ENCODE measurements around the gene HNF1B. TPM values are rescaled to one million over a fixed set of nuclear protein-coding genes. Genes with fewer than 3 reads are reported as not detected.

HNF1B gene
- total RNA-seq, 1 donor from 2014 or later = not detected

DNA sequence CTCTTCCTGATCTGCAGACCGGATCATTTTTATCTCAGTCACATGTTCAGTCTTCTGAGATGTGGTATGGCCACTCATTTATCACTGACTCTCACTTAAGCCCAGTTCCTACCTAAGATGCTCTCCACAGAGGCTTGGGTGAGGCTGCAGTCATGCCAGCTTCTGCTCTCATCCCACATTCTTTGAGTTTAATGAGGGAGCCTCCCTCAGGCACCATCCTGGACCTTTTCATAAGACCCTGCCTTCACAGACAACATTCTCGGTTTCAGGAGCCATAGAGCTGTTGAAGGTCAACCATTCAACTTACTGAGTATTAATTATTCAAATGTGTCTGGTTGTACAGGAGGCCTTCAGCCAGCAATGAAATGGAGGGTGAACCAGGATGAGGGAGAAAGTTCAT is 23.6 kb upstream of the HNF1B start:
- no peaks in the 10 kb centered on the region for H3K9me3 Mint-ChIP-seq
- H3K4me3 Mint-ChIP-seq = no peak overlapping the region
- no peaks in the 10 kb centered on the region for H3K4me1 Mint-ChIP-seq
- TF ChIP-seq, protein P1, sequence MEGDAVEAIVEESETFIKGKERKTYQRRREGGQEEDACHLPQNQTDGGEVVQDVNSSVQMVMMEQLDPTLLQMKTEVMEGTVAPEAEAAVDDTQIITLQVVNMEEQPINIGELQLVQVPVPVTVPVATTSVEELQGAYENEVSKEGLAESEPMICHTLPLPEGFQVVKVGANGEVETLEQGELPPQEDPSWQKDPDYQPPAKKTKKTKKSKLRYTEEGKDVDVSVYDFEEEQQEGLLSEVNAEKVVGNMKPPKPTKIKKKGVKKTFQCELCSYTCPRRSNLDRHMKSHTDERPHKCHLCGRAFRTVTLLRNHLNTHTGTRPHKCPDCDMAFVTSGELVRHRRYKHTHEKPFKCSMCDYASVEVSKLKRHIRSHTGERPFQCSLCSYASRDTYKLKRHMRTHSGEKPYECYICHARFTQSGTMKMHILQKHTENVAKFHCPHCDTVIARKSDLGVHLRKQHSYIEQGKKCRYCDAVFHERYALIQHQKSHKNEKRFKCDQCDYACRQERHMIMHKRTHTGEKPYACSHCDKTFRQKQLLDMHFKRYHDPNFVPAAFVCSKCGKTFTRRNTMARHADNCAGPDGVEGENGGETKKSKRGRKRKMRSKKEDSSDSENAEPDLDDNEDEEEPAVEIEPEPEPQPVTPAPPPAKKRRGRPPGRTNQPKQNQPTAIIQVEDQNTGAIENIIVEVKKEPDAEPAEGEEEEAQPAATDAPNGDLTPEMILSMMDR (conservative IDR thresholded peaks at IDR 0.05) = no peak
- DNase-seq (ENCODE audit: low read depth, low spot score) = no peak
- H3K27me3 Mint-ChIP-seq (ENCODE audit: low read depth) = peaks cover 21% of the 10 kb centered on the region
- no peaks in the 10 kb centered on the region for H3K36me3 Mint-ChIP-seq (ENCODE audit: low read depth)
- no peak overlapping the region for H3K27ac Mint-ChIP-seq (ENCODE audit: unreplicated experiment)

DNA sequence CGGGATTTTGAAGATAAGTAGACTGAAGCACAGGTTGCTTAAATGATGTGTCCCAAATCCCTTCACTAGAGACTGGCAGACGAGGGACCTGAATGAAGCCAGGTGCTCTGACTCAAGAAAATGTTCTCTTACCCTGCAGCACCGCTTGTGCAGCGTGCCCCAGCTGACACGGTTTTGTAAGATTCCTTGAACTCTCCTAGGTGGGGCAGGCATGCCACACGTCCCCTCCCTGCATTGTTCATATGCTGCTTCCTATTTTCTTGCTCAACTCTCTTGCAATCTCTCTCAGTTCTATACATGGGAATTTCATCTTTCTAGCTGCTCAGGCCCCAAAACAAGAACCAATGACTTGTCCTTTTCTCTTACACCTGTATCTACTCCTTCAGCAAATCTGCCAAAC is 22.1 kb upstream of the HNF1B start:
- Mint-ChIP-seq H3K36me3 (ENCODE audit: low read depth) (no peaks in the 10 kb centered on the region), H3K27ac (ENCODE audit: unreplicated experiment) (no peak overlapping the region), H3K4me3 (no peak overlapping the region), H3K4me1 (no peaks in the 10 kb centered on the region), H3K27me3 (ENCODE audit: low read depth) (peaks cover 30% of the 10 kb centered on the region), H3K9me3 (no peaks in the 10 kb centered on the region)
- DNase-seq (ENCODE audit: low read depth, low spot score) = no peak
- TF ChIP-seq, protein P1 (conservative IDR thresholded peaks at IDR 0.05) = no peak

DNA sequence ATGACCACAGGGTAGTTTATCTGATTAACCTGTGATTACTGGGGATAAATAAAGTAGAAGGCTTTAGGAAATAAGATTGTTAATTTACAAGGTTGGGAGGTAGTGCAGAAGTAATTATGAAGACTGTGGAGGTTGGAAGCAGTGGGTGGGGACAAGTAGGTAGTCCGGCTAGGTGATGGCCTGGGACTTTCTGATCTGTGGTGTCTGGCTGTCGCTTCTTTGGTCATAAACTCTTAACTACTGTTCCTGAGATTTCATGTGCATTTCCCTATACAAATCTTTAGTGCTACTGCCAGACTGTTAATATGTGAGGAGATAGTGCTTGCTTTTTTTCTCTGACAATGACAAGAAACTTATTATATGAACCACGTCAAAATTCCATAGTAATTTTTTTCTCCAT is 19.5 kb upstream of the HNF1B start:
- no peaks in the 10 kb centered on the region for H3K4me1 Mint-ChIP-seq
- no peaks in the 10 kb centered on the region for H3K9me3 Mint-ChIP-seq
- no peak overlapping the region for H3K4me3 Mint-ChIP-seq
- H3K36me3 Mint-ChIP-seq (ENCODE audit: low read depth) = no peaks in the 10 kb centered on the region
- no peak for DNase-seq (ENCODE audit: low read depth, low spot score)
- no peak overlapping the region for H3K27ac Mint-ChIP-seq (ENCODE audit: unreplicated experiment)
- peaks cover 41% of the 10 kb centered on the region for H3K27me3 Mint-ChIP-seq (ENCODE audit: low read depth)
- TF ChIP-seq, protein P1 (conservative IDR thresholded peaks at IDR 0.05) = no peak

DNA sequence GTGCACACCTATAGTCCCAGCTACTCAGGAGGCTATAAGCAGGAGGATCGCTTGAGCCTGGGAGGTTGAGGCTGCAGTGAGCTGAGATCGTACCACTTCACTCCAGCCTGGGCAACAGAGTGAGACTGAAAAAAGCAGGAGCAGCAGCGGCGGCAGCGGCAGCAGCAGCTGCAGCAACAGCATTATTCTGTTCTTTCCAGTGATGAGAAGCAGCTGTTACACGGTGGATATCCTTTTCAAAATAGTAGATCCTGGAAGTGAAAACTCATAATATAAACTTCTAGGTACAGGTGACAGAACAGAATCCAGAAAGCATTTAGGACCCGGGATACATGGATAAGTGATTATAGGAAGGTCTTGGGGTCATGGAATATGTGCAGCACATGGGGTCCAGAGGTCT is 17.8 kb upstream of the HNF1B start:
- no peak for DNase-seq (ENCODE audit: low read depth, low spot score)
- no peaks in the 10 kb centered on the region for H3K9me3 Mint-ChIP-seq
- TF ChIP-seq, protein P1 (conservative IDR thresholded peaks at IDR 0.05) = no peak
- no peak overlapping the region for H3K4me3 Mint-ChIP-seq
- H3K27ac Mint-ChIP-seq (ENCODE audit: unreplicated experiment) = no peak overlapping the region
- peaks cover 47% of the 10 kb centered on the region for H3K27me3 Mint-ChIP-seq (ENCODE audit: low read depth)
- H3K36me3 Mint-ChIP-seq (ENCODE audit: low read depth) = no peaks in the 10 kb centered on the region
- no peaks in the 10 kb centered on the region for H3K4me1 Mint-ChIP-seq

DNA sequence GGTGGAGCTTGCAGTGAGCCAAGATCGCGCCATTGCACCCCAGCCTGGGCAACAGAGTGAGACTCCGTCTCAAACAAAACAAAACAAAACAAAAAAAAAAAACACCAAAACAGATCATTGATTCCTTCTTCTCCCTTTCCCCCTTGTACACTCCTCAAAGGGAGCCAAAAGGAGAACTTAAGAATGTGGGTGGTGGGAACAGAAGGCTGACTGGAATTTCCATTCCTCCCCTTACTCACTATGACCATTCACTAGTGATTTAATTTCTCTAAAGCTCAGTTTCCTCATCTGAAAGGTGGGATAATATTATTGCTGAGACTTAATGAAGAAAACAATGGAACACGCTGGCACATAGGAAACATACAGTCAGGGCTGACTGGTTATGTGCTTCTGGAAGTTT is 17.1 kb upstream of the HNF1B start:
- DNase-seq (ENCODE audit: low read depth, low spot score) = no peak
- Mint-ChIP-seq H3K27ac (ENCODE audit: unreplicated experiment) (no peak overlapping the region), H3K27me3 (ENCODE audit: low read depth) (peaks cover 42% of the 10 kb centered on the region), H3K4me3 (no peak overlapping the region), H3K36me3 (ENCODE audit: low read depth) (no peaks in the 10 kb centered on the region), H3K4me1 (no peaks in the 10 kb centered on the region), H3K9me3 (no peaks in the 10 kb centered on the region)
- TF ChIP-seq, protein P1 (conservative IDR thresholded peaks at IDR 0.05) = no peak

DNA sequence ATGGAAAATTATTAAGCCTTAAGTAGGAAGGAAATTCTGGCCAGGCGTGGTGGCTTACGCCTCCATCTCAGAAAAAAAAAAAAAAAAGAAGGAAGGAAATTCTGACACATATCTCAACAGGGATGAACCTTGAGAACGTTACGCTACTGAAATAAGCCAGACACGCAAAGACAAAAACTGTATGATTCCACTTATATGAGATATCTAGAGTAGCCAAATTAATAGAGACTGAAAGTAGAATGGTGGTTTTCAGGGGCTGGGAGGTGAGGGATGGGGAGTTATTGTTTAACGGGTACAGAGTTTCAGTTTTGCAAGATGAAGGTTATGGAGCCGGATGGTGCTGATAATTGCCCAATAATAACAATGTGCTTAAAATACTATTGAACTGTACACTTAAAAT is 16.2 kb upstream of the HNF1B start:
- H3K4me3 Mint-ChIP-seq = no peak overlapping the region
- TF ChIP-seq, protein P1 (conservative IDR thresholded peaks at IDR 0.05) = no peak
- no peaks in the 10 kb centered on the region for H3K4me1 Mint-ChIP-seq
- no peak for DNase-seq (ENCODE audit: low read depth, low spot score)
- peaks cover 40% of the 10 kb centered on the region for H3K27me3 Mint-ChIP-seq (ENCODE audit: low read depth)
- no peaks in the 10 kb centered on the region for H3K9me3 Mint-ChIP-seq
- H3K27ac Mint-ChIP-seq (ENCODE audit: unreplicated experiment) = no peak overlapping the region
- no peaks in the 10 kb centered on the region for H3K36me3 Mint-ChIP-seq (ENCODE audit: low read depth)
